ENCODE measurements around the gene GFRA1.

Gene GFRA1

DNA sequence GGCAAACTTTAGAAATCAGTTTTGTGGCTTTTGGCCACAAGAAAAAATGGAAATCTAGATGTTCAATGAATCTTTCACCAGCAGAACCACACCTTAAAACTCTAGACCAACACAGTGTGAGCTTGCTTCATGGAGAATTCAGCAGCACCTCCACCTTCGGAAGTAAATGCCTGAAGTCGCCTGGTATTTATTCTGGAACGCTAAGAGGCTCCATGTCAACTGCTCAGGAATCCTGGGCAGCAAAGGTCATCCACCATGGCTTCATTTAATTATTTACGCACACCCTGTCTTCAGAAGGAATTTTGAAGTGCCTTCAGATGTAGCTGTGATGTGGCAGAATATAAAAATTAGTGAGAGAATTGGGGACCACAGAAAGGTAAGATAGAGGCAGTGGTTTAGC is 167.7 kb downstream of the GFRA1 start:
- DNase-seq: no peak
- TF ChIP-seq, protein P1, sequence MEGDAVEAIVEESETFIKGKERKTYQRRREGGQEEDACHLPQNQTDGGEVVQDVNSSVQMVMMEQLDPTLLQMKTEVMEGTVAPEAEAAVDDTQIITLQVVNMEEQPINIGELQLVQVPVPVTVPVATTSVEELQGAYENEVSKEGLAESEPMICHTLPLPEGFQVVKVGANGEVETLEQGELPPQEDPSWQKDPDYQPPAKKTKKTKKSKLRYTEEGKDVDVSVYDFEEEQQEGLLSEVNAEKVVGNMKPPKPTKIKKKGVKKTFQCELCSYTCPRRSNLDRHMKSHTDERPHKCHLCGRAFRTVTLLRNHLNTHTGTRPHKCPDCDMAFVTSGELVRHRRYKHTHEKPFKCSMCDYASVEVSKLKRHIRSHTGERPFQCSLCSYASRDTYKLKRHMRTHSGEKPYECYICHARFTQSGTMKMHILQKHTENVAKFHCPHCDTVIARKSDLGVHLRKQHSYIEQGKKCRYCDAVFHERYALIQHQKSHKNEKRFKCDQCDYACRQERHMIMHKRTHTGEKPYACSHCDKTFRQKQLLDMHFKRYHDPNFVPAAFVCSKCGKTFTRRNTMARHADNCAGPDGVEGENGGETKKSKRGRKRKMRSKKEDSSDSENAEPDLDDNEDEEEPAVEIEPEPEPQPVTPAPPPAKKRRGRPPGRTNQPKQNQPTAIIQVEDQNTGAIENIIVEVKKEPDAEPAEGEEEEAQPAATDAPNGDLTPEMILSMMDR (IDR thresholded peaks at IDR 0.05; ENCODE audit: low read depth, low read length): no peak
- H3K4me1 ChIP-seq: no peaks in the 10 kb centered on the region

DNA sequence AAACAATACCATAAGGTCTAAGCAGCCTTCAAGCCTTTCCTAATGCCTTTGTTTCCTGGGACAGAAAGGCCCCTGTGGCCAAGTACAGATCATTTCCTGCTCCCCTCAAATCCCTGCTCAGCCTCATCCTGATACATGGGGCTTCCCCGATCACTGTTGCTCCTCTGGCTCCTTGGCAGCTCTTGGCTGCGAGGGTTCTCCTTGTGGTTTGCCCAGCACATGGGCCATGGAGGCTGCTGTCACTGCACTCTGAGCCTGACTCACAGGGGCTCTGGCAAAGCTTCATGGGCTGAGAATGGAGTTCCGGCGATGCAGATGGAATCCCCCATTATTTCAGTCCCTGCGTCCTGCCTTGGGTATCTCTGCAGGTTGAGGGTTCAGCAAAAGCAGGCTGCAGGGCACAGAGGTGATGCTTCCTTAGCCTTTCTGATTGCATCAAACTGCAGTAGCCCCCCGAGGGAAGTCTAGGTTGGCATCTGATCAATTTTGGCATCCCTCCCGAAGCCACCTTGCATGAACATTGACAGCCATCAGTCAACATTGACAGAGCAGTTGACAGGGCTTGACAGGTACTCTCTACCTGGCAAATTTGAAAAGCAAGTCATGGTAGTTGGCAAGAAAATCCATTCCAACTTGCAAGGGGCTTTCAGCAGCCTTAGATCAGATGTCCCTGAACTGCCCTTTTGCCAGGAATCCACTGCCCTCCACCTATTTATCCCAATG is 168.6 kb downstream of the GFRA1 start:
- DNase-seq: no peak

More for the DNA sequence above, 167.7 kb downstream of the GFRA1 start:
- Histone ChIP-seq H3K9me3 (no peaks in the 10 kb centered on the region), H3K4me3 (ENCODE audit: low read depth, low read length) (no peak overlapping the region), H3K27me3 (no peaks in the 10 kb centered on the region), H3K36me3 (no peaks in the 10 kb centered on the region)

GRCh38 chr10:116103668-116104067 is 169.3 kb downstream of the GFRA1 start:
- Histone ChIP-seq H3K36me3 (no peaks in the 10 kb centered on the region), H3K27me3 (no peaks in the 10 kb centered on the region), H3K9me3 (no peaks in the 10 kb centered on the region), H3K4me3 (ENCODE audit: low read depth, low read length) (no peak overlapping the region), H3K4me1 (no peaks in the 10 kb centered on the region)
- DNase-seq: no peak
- TF ChIP-seq, protein P1 (IDR thresholded peaks at IDR 0.05; ENCODE audit: low read depth, low read length): no peak

More for the DNA sequence above, 168.6 kb downstream of the GFRA1 start:
- no peak overlapping the region for H3K4me3 ChIP-seq (ENCODE audit: low read depth, low read length)
- no peaks in the 10 kb centered on the region for H3K4me1 ChIP-seq
- H3K36me3 ChIP-seq: no peaks in the 10 kb centered on the region
- TF ChIP-seq, protein P1 (IDR thresholded peaks at IDR 0.05; ENCODE audit: low read depth, low read length): no peak
- no peaks in the 10 kb centered on the region for H3K9me3 ChIP-seq
- no peaks in the 10 kb centered on the region for H3K27me3 ChIP-seq

- H3K27me3 ChIP-seq: no peaks in the 10 kb centered on the region
- no peak overlapping the region for H3K4me3 ChIP-seq (ENCODE audit: low read depth, low read length)
- no peaks in the 10 kb centered on the region for H3K4me1 ChIP-seq
- H3K36me3 ChIP-seq: no peaks in the 10 kb centered on the region
- DNase-seq: no peak
- no peaks in the 10 kb centered on the region for H3K9me3 ChIP-seq
- TF ChIP-seq, protein P1 (IDR thresholded peaks at IDR 0.05; ENCODE audit: low read depth, low read length): no peak
Measured at GRCh38 chr10:116101616-116102315, 171.2 kb downstream of the GFRA1 start.

GRCh38 chr10:116100984-116101383 is 172.0 kb downstream of the GFRA1 start:
- Histone ChIP-seq H3K4me3 (ENCODE audit: low read depth, low read length) (no peak overlapping the region), H3K36me3 (no peaks in the 10 kb centered on the region), H3K4me1 (no peaks in the 10 kb centered on the region), H3K27me3 (no peaks in the 10 kb centered on the region), H3K9me3 (no peaks in the 10 kb centered on the region)
- TF ChIP-seq, protein P1 (IDR thresholded peaks at IDR 0.05; ENCODE audit: low read depth, low read length): no peak
- DNase-seq: no peak

DNA sequence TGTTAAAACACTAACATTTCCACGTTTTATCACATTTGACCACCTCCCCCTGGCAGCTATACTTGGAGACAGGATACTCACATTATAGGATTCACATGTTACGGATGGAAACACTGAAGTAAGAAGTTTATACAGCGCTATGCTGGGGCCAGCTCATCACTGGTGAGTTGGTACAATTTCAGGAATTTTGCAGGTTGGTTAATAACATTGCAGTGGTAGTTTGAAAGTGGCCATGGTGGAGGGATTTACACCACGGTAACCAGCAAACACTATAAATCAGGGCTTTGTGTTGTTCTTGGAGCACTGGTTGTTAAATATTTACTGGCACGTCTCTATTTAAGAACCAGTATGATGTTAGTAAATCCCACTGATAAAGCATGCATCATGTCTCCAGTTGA is 174.0 kb downstream of the GFRA1 start:
- Histone ChIP-seq H3K9me3 (no peaks in the 10 kb centered on the region), H3K36me3 (no peaks in the 10 kb centered on the region), H3K4me3 (ENCODE audit: low read depth, low read length) (no peak overlapping the region), H3K27me3 (no peaks in the 10 kb centered on the region), H3K4me1 (no peaks in the 10 kb centered on the region)
- no peak for DNase-seq
- TF ChIP-seq, protein P1 (IDR thresholded peaks at IDR 0.05; ENCODE audit: low read depth, low read length): no peak

All from BE2C (cell line).